Right ventricle myocardium superior (tissue), 1 donor: Measurements from ENCODE around the gene GRAMD4. TPM values are rescaled to one million over a fixed set of nuclear protein-coding genes. Genes with fewer than 3 reads are reported as not detected.

ENCODE experiments used
- ATAC-seq: fragments of 200-7000 bp; cut with Tn5 transposase; one replicate; pipeline ENCODE4 v1.9.1; 2020; ENCODE audit warnings: mild to moderate bottlenecking; ENCODE audit not compliant: poor library complexity
- DNase-seq: peaks from one replicate; pipeline ENCODE4 v3.0.0-alpha.2; 2020
- intact Hi-C: fragments of 100-400 bp; cut with DNase I; formaldehyde crosslinking; loops from one replicate; pipeline ENCODE4 v1.11.2; 2022
- total RNA-seq: library from RNA; stranded (reverse); fragmentation: NEBNext Ultra II Directional; extraction: Animal tissue kit (Norgen Biotek cat#: 25700); gene quantifications from one replicate; pipeline ENCODE4 v1.2.1, GENCODE V29; 2021
- donor health status: DM: no; HTN: yes; CAD: no; lungs with severe emphysema.

The GRAMD4 gene
- total RNA-seq, 1 donor from 2014 or later, result 80.7 TPM

- no peak for ATAC-seq
- DNase-seq, result no peak
- intact Hi-C loops, result no loop called here
These were observed 92.1 kb downstream of the GRAMD4 start for GRCh38 chr22:46712288-46712687.

- intact Hi-C loops, result no loop called here
- no peak for DNase-seq
- ATAC-seq, result no peak
These were observed 94.4 kb downstream of the GRAMD4 start for GRCh38 chr22:46714550-46714949.

GRCh38 chr22:46719921-46720320 lies 99.7 kb downstream of the GRAMD4 start:
- DNase-seq (no peak), ATAC-seq (no peak)
- intact Hi-C loops, result no loop called here

DNA sequence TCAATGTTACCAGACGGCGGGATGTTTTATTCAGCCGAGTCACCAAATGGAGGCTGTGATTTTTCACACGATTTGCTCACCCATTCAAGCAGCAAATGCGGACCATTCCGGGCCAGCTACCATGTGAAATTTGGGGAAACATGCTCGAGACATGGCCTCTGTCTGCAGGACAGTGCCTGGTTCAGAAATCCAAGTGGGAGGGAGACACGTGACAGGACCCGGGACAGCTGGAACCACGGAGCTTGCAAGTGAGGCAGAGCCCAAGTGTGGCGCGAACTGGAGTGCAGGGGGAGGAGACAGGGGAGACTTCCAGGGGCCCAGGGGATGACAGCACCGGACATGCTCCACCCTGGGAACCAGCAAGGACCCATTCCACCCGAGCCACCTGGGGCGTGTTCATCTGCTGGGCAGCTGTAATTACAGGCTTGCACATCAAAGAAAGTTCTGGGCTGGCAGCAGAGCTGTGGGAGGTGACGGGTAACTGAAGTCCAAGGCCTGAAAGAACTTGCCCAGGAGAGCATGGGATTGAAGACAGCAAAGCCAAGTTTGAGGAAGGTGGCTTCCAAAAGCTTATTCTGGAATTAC lies 101.4 kb downstream of the GRAMD4 start:
- DNase-seq (no peak), ATAC-seq (no peak)
- intact Hi-C loops, result no loop called here

DNA sequence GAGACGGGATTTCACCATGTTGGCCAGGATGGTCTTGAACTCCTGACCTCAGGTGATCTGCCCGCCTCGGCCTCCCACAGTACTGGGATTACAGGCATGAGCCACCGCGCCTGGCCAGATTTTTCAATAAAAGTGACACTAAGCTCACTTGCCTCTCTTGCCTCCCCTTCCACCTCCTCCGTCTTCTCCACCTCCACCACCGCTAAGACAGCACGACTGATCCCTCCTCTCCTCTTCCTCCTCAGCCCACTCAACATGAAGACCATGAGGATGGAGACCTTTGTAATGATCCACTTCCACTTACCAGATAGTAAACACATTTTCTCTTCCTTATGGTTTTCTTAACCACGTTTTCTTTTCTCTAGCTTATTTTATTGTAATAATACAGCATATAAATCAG lies 103.7 kb downstream of the GRAMD4 start:
- DNase-seq, result no peak
- intact Hi-C loops, result no loop called here
- ATAC-seq, result no peak

DNA sequence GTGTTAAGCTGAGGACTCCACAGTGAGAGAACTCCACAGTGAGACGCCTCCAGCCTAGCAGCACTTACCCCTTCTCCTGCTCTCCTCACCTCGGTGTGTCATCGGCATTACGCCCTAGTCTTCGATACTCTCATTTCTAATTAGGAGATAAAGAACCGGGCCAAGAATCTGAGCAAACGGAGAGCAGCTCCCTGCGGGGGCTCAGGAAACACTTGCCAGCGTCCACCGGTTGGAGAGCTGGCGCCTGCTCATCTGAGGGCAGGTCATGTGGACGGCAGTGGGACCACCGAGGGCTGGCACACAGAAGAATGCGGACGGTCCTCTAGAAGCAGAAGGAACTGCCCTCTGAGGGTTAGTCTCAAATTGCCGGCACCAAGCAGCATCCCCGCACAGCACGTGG lies 104.9 kb downstream of the GRAMD4 start:
- ATAC-seq, result no peak
- intact Hi-C loops, result no loop called here
- DNase-seq, result no peak

DNA sequence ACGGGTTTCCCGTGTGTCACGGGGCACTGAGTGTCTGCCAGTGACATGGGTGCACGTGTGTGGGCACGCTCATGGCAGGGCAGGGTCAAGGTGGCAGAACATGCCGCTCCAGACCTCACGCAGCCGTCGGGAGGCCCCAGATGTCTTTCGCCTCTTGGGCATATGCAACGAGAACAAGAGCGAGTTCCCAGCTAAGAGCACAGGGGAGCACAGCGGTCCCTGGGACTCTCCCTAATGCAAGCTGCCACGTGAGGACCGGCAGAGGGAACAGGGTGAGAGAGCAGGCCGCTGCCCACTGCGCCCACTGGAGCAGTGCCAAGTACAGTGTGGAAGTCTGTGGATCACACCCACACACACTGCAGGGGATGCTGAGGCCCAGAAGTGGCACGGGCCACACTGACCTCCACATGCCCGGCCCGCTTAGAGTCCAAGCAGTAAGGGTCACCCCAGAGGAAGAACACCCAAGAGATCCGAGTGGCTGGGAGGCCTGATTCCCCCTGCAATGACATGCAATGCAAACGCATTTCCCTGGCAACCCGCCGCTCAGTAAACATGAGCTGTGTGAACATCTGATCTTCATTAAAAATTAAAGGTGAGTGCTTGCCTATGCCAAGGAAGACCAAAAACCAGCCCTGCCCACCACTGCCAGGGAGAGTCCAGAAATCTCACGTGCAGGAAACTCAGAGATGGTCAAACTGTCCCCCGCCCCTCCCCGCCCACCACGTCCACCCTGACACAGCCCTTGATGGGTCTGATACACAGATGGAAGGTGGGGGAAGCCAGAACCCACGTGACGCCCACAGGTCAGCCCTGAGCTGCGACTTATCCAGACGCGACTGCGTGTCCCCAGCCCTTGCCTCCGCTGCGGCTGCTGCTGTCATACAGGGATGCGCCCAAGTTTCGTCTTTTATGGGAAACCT lies 106.1 kb downstream of the GRAMD4 start:
- ATAC-seq, result peak; percentile 42
- intact Hi-C loops, result no loop called here
- DNase-seq, result peak; percentile 58

DNA sequence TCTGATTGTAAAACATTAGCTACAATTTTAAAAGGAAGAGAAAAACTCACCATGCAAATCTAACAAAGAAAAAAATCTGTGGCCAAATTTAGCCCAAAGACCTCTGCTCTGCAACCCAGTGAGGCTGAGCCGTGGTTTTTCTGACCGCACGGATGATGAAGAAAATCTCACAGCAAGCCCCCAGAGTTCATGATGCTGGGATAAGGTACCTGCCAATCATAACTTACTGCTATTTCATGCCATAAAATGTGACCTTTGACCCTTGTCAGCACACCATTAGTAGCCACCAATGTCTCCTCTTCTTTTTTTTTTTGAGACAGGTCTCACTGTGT lies 106.8 kb downstream of the GRAMD4 start:
- intact Hi-C loops, result no loop called here
- ATAC-seq, result no peak
- no peak for DNase-seq

GRCh38 chr22:46727813-46728364 lies 107.7 kb downstream of the GRAMD4 start:
- intact Hi-C loops, result no loop called here
- ATAC-seq (no peak), DNase-seq (no peak)

- intact Hi-C loops, result no loop called here
- ATAC-seq, result peak; percentile 49
- DNase-seq, result peak; percentile 57
These were observed 108.3 kb downstream of the GRAMD4 start for GRCh38 chr22:46728470-46728869.

Other genes with a start within 250 kb of the GRAMD4 start
- gene CELSR1, start 82.8 kb upstream of the GRAMD4 start, total RNA-seq, result 7.6 TPM
- 69.0 TPM for gene CERK, start 117.9 kb downstream of the GRAMD4 start, total RNA-seq
- 14.0 TPM for gene TBC1D22A, start 142.3 kb downstream of the GRAMD4 start, total RNA-seq